Cardiac muscle cell (in vitro differentiated cells and primary cell): Measurements from ENCODE around the gene SLC2A2. TPM values are rescaled to one million over a fixed set of nuclear protein-coding genes. Genes with fewer than 3 reads are reported as not detected.

ENCODE experiments used
- DNase-seq, 2 donors: peaks; one replicate each; pipeline versions ENCODE4 v3.0.0 to v3.0.0-alpha.2; 2010 to 2017; ENCODE audit warnings: low read depth in 1 of 2, low spot score in 1 of 2
- H3K27ac ChIP-seq: fragments of 200-600 bp; sonication (generic); 2 replicates; pipeline ENCODE4 v1.5.1; 2016
- H3K27me3 ChIP-seq: fragments of 200-600 bp; sonication (generic); 2 replicates; pipeline ENCODE4 v1.6.0; 2016; ENCODE audit warnings: control low read depth
- H3K36me3 ChIP-seq: fragments of 200-600 bp; sonication (generic); 2 replicates; pipeline ENCODE4 v1.5.1; 2016; ENCODE audit warnings: control low read depth
- H3K4me1 ChIP-seq: fragments of 200-600 bp; sonication (generic); 2 replicates; pipeline ENCODE4 v1.8.1; 2017; ENCODE audit warnings: low read depth, mild to moderate bottlenecking, mixed run types
- H3K4me3 ChIP-seq: fragments of 200-600 bp; sonication (generic); 2 replicates; pipeline ENCODE4 v1.5.1; 2016; ENCODE audit warnings: mild to moderate bottlenecking
- H3K9me3 ChIP-seq: fragments of 200-600 bp; sonication (generic); 2 replicates; pipeline ENCODE4 v1.5.1; 2017; ENCODE audit warnings: low read depth, mild to moderate bottlenecking, control low read depth
- CTCF ChIP-seq: IDR thresholded peaks from 2 replicates; pipeline ENCODE4 v1.5.1; 2012; ENCODE audit warnings: low read depth, mild to moderate bottlenecking, low read length
- polyA plus RNA-seq: library from polyadenylated mRNA; unstranded; fragments of >200 nt; fragmentation: Nextera tagmentation; extraction: Ambion mirVana; gene quantifications from 2 replicates; pipeline ENCODE4 v1.2.1, GENCODE V29; 2016
- total RNA-seq: library from RNA; depleted of rRNA; stranded (reverse); fragments of >200 nt; gene quantifications from 2 replicates; pipeline ENCODE4 v1.2.3, GENCODE V29; 2016

SLC2A2 gene
- total and polyA plus RNA-seq, 2 experiments from 2014 or later = not detected

GRCh38 chr3:171057072-171057471 is 30.6 kb upstream of the SLC2A2 start:
- no peaks in the 10 kb centered on the region for H3K27me3 ChIP-seq
- TF ChIP-seq CTCF = no peak
- H3K9me3 ChIP-seq = no peaks in the 10 kb centered on the region
- H3K4me3 ChIP-seq = no peak overlapping the region
- no peak for DNase-seq
- H3K27ac ChIP-seq = no peak overlapping the region
- no peaks in the 10 kb centered on the region for H3K4me1 ChIP-seq
- no peaks in the 10 kb centered on the region for H3K36me3 ChIP-seq

GRCh38 chr3:171056528-171056927 is 30.0 kb upstream of the SLC2A2 start:
- Histone ChIP-seq H3K4me3 (no peak overlapping the region), H3K27ac (no peak overlapping the region), H3K9me3 (no peaks in the 10 kb centered on the region), H3K4me1 (no peaks in the 10 kb centered on the region), H3K36me3 (no peaks in the 10 kb centered on the region), H3K27me3 (no peaks in the 10 kb centered on the region)
- peak in 1 of 2 donors; percentile 60 for DNase-seq
- TF ChIP-seq CTCF = no peak

GRCh38 chr3:171055336-171056178 is 29.0 kb upstream of the SLC2A2 start:
- no peak overlapping the region for H3K27ac ChIP-seq

GRCh38 chr3:171054921-171055320 is 28.4 kb upstream of the SLC2A2 start:
- no peaks in the 10 kb centered on the region for H3K27me3 ChIP-seq
- no peak for TF ChIP-seq CTCF
- H3K4me1 ChIP-seq = no peaks in the 10 kb centered on the region
- no peaks in the 10 kb centered on the region for H3K9me3 ChIP-seq
- H3K27ac ChIP-seq = no peak overlapping the region
- H3K4me3 ChIP-seq = no peak overlapping the region
- no peak for DNase-seq
- no peaks in the 10 kb centered on the region for H3K36me3 ChIP-seq

More at GRCh38 chr3:171055336-171056178, 29.0 kb upstream of the SLC2A2 start:
- Histone ChIP-seq H3K27me3 (no peaks in the 10 kb centered on the region), H3K4me3 (no peak overlapping the region), H3K36me3 (no peaks in the 10 kb centered on the region), H3K4me1 (no peaks in the 10 kb centered on the region), H3K9me3 (no peaks in the 10 kb centered on the region)
- DNase-seq = peak in 1 of 2 donors; percentile 58
- no peak for TF ChIP-seq CTCF

- H3K27me3 ChIP-seq = no peaks in the 10 kb centered on the region
- no peak overlapping the region for H3K4me3 ChIP-seq
- no peaks in the 10 kb centered on the region for H3K36me3 ChIP-seq
- TF ChIP-seq CTCF = no peak
- no peak for DNase-seq
- no peaks in the 10 kb centered on the region for H3K9me3 ChIP-seq
- no peaks in the 10 kb centered on the region for H3K4me1 ChIP-seq
- no peak overlapping the region for H3K27ac ChIP-seq
These were observed 27.7 kb upstream of the SLC2A2 start for GRCh38 chr3:171054231-171054630.
